Measurements from ENCODE around the gene AFF2.

- TF ChIP-seq CTCF (IDR thresholded peaks at IDR 0.05) (no peak), POLR2A (IDR thresholded peaks at IDR 0.05) (no peak)
Measured at GRCh38 chrX:148466292-148466691, 34.1 kb upstream of the AFF2 start.
